GM03348 (cell line): ENCODE measurements around the gene FAM131B.
A peak's percentile ranks its signal among the peaks of the same experiment; 100 is the strongest.

ENCODE experiments used
- DNase-seq: peaks from one replicate; pipeline ENCODE4 v3.0.0; 2012; ENCODE audit warnings: low spot score

Gene FAM131B

GRCh38 chr7:143322760-143323633 lies 39.5 kb downstream of the FAM131B start:
- DNase-seq = no peak

GRCh38 chr7:143321734-143322133 lies 40.8 kb downstream of the FAM131B start:
- DNase-seq = peak; percentile 43

DNA sequence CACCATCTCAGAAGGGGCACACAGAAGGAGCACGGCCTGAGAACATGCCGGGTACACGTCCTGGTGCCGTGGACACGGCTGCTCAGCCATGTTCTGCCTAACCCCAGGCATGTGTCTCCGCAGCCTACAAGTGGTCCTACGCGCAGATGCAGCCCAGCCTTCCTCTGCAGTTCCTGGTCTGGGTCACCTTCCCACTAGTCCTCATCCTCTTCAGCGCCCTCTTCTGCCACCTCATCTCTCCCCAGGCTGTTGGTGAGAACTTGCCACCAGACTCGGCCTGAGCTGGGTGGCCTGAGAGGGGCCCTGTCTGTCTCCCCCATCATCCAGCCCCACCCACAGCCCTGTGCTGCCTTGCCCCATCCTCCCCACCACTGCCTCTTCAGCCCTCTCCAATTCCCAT lies 41.3 kb downstream of the FAM131B start:
- DNase-seq = no peak

DNA sequence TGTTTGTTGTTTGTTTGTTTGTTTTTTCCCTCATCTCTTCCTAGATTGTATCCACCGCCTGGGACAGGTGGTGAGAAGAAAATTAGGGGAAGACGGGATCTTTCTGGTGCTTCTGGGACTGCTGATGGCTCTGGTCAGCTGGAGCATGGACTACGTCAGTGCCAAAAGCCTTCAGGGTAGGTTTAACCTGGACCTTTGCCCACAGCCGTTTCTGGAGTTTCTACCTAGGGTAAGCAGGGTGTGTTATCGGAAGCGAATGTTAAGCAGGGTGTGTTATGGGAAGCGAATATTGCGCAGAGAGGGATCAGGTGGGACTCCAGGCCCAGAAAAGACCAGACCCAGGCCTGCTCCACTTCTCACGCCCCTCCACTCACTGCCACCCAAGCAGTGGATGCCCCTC lies 41.9 kb downstream of the FAM131B start:
- DNase-seq = no peak

GRCh38 chr7:143318661-143319060 lies 43.9 kb downstream of the FAM131B start:
- DNase-seq = no peak

GRCh38 chr7:143316492-143316891 lies 46.0 kb downstream of the FAM131B start:
- DNase-seq = no peak

DNA sequence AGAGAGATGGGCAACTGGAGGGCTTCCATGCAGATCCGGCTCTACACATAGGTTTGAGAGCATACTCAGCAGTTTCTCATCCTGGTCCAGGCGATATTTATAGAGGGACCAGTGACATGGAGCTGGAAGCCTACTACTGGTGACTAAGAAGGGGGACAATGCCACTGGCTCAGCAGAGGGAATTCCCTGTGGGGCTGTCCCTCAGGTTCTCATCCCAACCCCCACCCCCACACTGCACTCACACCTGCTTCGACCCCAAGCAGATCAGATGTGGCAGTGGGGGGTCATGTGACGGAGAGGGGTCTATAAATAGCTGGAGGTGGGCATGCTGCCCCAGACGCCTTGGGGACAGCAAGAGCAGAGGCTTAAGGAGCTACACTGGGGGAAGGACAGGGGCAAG lies 46.7 kb downstream of the FAM131B start, which contains the start of gene CLCN1:
CLCN1 (plus strand) TSS at position 336 of the 400 bp plus-strand sequence. CDS start 102 bp downstream, outside the sequence.
- DNase-seq = no peak

DNA sequence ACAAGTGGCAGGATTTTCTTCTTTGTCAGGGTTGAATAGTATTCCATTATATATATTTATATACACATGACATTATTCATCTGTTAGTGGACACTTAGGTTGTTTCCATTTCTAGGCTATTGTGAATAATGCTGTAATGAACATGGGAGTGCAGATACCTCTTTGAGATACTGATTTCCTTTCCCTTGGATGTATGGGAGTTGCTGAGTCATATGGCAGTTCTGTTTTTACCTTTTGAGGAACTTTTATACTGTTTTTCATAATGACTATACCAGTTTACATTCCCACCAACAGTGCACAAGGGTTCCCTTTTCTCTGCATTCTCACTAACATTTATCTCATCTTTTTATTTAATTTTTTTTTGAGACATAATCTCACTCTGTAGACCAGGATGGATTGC lies 48.4 kb downstream of the FAM131B start:
- no peak for DNase-seq

- no peak for DNase-seq
These were observed 53.9 kb downstream of the FAM131B start for GRCh38 chr7:143308632-143309031.

GRCh38 chr7:143305423-143306070 lies 57.0 kb downstream of the FAM131B start:
- DNase-seq = peak; percentile 27

GRCh38 chr7:143304938-143305337 lies 57.6 kb downstream of the FAM131B start:
- DNase-seq = no peak

GRCh38 chr7:143303733-143304132 lies 58.8 kb downstream of the FAM131B start:
- no peak for DNase-seq
